Mesendoderm (in vitro differentiated cells): ENCODE results near the gene ZFP30. TPM values are rescaled to one million over a fixed set of nuclear protein-coding genes. Genes with fewer than 3 reads are reported as not detected.
A peak's percentile ranks its signal among the peaks of the same experiment; 100 is the strongest.

Source experiments
- DNase-seq: peaks from one replicate; pipeline ENCODE4 v3.0.0; 2013
- H2AK5ac ChIP-seq: 2 replicates; pipeline ENCODE4 v1.6.1; 2013; ENCODE audit warnings: low read length, inconsistent platforms
- H2BK120ac ChIP-seq: 2 replicates; pipeline ENCODE4 v1.6.1; 2013; ENCODE audit warnings: low read depth, mild to moderate bottlenecking, low read length, moderate library complexity, mixed read lengths
- H2BK15ac ChIP-seq: replicated peaks from 2 replicates; pipeline ENCODE4 v1.6.1; 2013; ENCODE audit warnings: low read depth, mild to moderate bottlenecking, moderate library complexity
- H2BK5ac ChIP-seq: 2 replicates; pipeline ENCODE4 v1.6.1; 2013; ENCODE audit warnings: low read length, inconsistent platforms
- H3K18ac ChIP-seq: 2 replicates; pipeline ENCODE4 v1.6.1; 2013; ENCODE audit warnings: mild to moderate bottlenecking, low read length, mixed read lengths
- H3K23ac ChIP-seq: one replicate; pipeline ENCODE4 v1.6.1; 2013; ENCODE audit warnings: low read length
- H3K27ac ChIP-seq: 2 replicates; pipeline ENCODE4 v1.5.1; 2013; ENCODE audit warnings: low read depth, mild to moderate bottlenecking, inconsistent platforms, low read length, moderate library complexity
- H3K27me3 ChIP-seq: 2 replicates; pipeline ENCODE4 v1.6.1; 2013; ENCODE audit warnings: low read length, control low read depth, mild to moderate bottlenecking, inconsistent platforms; ENCODE audit not compliant: insufficient read depth, poor library complexity
- H3K36me3 ChIP-seq: 2 replicates; pipeline ENCODE4 v1.6.1; 2013; ENCODE audit warnings: low read length, inconsistent platforms; ENCODE audit not compliant: control insufficient read depth, insufficient read depth
- H3K4ac ChIP-seq: one replicate; pipeline ENCODE4 v1.6.1; 2013; ENCODE audit warnings: low read depth, mild to moderate bottlenecking, low read length, moderate library complexity
- H3K4me1 ChIP-seq: 2 replicates; pipeline ENCODE4 v1.6.1; 2013; ENCODE audit warnings: low read depth, low read length, inconsistent platforms; ENCODE audit not compliant: control insufficient read depth
- H3K4me2 ChIP-seq: 2 replicates; pipeline ENCODE4 v1.6.1; 2013; ENCODE audit warnings: low read length
- H3K4me3 ChIP-seq: 2 replicates; pipeline ENCODE4 v1.5.1; 2013; ENCODE audit warnings: mild to moderate bottlenecking, low read length
- H3K56ac ChIP-seq: one replicate; pipeline ENCODE4 v1.6.1; 2013; ENCODE audit warnings: low read length
- H3K79me1 ChIP-seq: 2 replicates; pipeline ENCODE4 v1.6.1; 2013; ENCODE audit warnings: low read length, inconsistent platforms
- H3K79me2 ChIP-seq: 2 replicates; pipeline ENCODE4 v1.6.1; 2013; ENCODE audit warnings: mild to moderate bottlenecking, low read length; ENCODE audit not compliant: control insufficient read depth, insufficient read depth
- H3K9ac ChIP-seq: 2 replicates; pipeline ENCODE4 v1.6.1; 2013; ENCODE audit warnings: low read length, inconsistent platforms
- H4K5ac ChIP-seq: one replicate; pipeline ENCODE4 v1.6.1; 2013; ENCODE audit warnings: low read length
- H4K8ac ChIP-seq: one replicate; pipeline ENCODE4 v1.6.1; 2013; ENCODE audit warnings: low read depth, mild to moderate bottlenecking, control low read depth, low read length, moderate library complexity
- WGBS: extraction: QIAGEN DNeasy Blood & Tissue Kit; methylation state at CpG from one replicate; pipeline ENCODE4 v1.1.7; 2013; ENCODE audit warnings: low lambda C conversion rate, missing lambda C conversion rate; ENCODE audit not compliant: insufficient coverage; ENCODE audit errors: extremely low coverage; 5-methylcytosine and 5-hydroxymethylcytosine counted together
- polyA plus RNA-seq, 2 experiments: library from polyadenylated mRNA; stranded (reverse); fragments of 200-250 nt; gene quantifications; one replicate each; pipeline ENCODE4 v1.2.3, GENCODE V29; 2013

Gene ZFP30
- 1.6 TPM for polyA plus RNA-seq (2013, experiment 1 of 2)
- 1.7 TPM for polyA plus RNA-seq (2013, experiment 2 of 2)

DNA sequence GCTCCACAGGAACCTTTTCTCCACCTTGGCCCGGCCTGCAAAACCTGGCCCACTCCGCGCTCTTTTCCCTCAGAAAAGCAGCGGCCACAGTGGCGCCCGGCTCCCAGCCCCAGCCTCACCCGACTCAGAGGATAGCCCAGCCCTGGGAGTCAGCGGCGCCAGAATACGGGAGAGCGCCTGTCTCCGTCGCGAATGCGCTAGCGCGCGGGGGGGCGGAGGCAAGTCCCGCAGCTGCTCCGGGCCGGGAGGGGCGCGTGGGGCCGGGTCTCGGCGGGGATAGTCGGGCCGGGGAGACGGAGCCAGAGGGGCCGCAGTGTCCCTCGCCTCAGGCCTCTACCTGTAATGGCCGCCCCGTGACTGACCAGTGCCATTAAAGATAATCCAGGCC is at the start of gene ZFP30:
TSS of gene ZFP30 (minus strand) at position 165 of the 388 bp plus-strand sequence. CDS start 7,643 bp downstream, outside the sequence.
- H3K27ac ChIP-seq = peak within 1 kb of the TSS; percentile 61
- DNase-seq = peak; percentile 89
- no peaks in the 10 kb centered on the region for H3K4me1 ChIP-seq
- peak within 1 kb of the TSS; percentile 91 for H3K9ac ChIP-seq
- no peaks in the 10 kb centered on the region for H3K27me3 ChIP-seq
- peak within 1 kb of the TSS; percentile 70 for H3K18ac ChIP-seq
- H3K79me2 ChIP-seq = peaks cover 2% of the 10 kb centered on the region
- peak within 1 kb of the TSS; percentile 78 for H3K4me2 ChIP-seq
- peaks cover 2% of the 10 kb centered on the region for H3K79me1 ChIP-seq
- peak within 1 kb of the TSS; percentile 71 for H3K4me3 ChIP-seq
- no peak within 1 kb of the TSS for H4K5ac ChIP-seq
- H2BK120ac ChIP-seq = no peak within 1 kb of the TSS
- WGBS = no CpG with 5 or more reads among the region's 34 CpGs
- peak within 1 kb of the TSS; percentile 96 for H3K56ac ChIP-seq
- H2BK5ac ChIP-seq = no peak within 1 kb of the TSS
- H3K36me3 ChIP-seq = no peaks in the 10 kb centered on the region
- H4K8ac ChIP-seq = no peak within 1 kb of the TSS
- peak within 1 kb of the TSS; percentile 29 for H3K23ac ChIP-seq
- no peak within 1 kb of the TSS for H2AK5ac ChIP-seq
- H2BK15ac ChIP-seq = no peak within 1 kb of the TSS
- H3K4ac ChIP-seq = peak within 1 kb of the TSS; percentile 83

DNA sequence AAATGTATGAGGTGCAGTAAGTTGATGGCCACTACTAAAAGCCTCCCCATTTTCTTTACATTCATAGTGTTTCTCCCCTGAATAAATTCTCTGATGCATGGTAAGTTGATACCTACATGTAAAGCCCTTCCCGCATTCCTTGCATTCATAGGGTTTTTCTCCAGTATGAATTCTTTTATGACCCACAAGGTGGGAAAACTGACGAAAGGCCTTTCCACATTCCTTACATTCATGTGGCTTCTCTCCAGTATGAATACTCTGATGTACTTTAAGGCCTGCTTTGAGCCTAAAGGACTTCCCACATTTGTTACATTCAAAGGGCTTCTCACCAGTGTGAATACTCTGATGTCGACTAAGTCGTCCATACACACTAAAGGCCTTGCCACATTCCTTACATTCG is 43.8 kb upstream of the ZFP30 start:
- Histone ChIP-seq H3K18ac (no peak overlapping the region), H2AK5ac (no peak overlapping the region), H3K79me1 (no peaks in the 10 kb centered on the region), H2BK120ac (no peak overlapping the region), H3K23ac (no peak overlapping the region), H3K27ac (no peak overlapping the region), H3K9ac (no peak overlapping the region), H3K4me1 (no peaks in the 10 kb centered on the region), H4K5ac (no peak overlapping the region), H3K36me3 (peaks cover 5% of the 10 kb centered on the region), H3K4ac (no peak overlapping the region), H4K8ac (no peak overlapping the region), H3K4me2 (no peak overlapping the region), H3K79me2 (no peaks in the 10 kb centered on the region), H2BK15ac (no peak overlapping the region), H3K4me3 (no peak overlapping the region), H3K27me3 (no peaks in the 10 kb centered on the region), H3K56ac (no peak overlapping the region), H2BK5ac (no peak overlapping the region)
- DNase-seq = peak; percentile 70
- WGBS = no CpG with 5 or more reads among the region's 5 CpGs

DNA sequence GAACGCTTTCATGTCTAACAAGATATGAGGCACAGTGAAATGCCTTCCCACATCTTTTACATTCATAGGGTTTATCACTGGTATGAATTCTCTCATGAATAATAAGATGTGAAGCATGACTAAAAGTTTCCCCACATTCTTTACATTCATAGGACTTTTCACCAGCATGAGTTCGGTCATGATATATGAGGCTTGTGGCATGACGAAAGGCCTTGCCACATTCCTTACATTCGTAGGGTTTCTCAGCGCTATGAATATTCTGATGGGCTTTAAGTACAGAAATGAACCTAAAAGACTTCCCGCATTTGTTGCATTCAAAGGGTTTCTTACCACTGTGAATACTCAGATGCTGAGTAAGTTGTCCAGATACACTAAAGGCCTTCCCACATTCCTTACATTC is 43.0 kb upstream of the ZFP30 start:
- H3K36me3 ChIP-seq = peaks cover 5% of the 10 kb centered on the region
- H2BK5ac ChIP-seq = no peak overlapping the region
- H3K4me2 ChIP-seq = no peak overlapping the region
- no peaks in the 10 kb centered on the region for H3K79me1 ChIP-seq
- H3K27ac ChIP-seq = no peak overlapping the region
- no peak overlapping the region for H3K9ac ChIP-seq
- H3K23ac ChIP-seq = no peak overlapping the region
- H3K56ac ChIP-seq = no peak overlapping the region
- H3K27me3 ChIP-seq = no peaks in the 10 kb centered on the region
- no peak overlapping the region for H2BK15ac ChIP-seq
- H3K4me3 ChIP-seq = no peak overlapping the region
- H2BK120ac ChIP-seq = no peak overlapping the region
- H3K4ac ChIP-seq = no peak overlapping the region
- WGBS = no CpG with 5 or more reads among the region's 6 CpGs
- no peak overlapping the region for H3K18ac ChIP-seq
- no peak overlapping the region for H2AK5ac ChIP-seq
- no peak overlapping the region for H4K8ac ChIP-seq
- no peak overlapping the region for H4K5ac ChIP-seq
- no peaks in the 10 kb centered on the region for H3K4me1 ChIP-seq
- no peaks in the 10 kb centered on the region for H3K79me2 ChIP-seq
- DNase-seq = peak; percentile 16

DNA sequence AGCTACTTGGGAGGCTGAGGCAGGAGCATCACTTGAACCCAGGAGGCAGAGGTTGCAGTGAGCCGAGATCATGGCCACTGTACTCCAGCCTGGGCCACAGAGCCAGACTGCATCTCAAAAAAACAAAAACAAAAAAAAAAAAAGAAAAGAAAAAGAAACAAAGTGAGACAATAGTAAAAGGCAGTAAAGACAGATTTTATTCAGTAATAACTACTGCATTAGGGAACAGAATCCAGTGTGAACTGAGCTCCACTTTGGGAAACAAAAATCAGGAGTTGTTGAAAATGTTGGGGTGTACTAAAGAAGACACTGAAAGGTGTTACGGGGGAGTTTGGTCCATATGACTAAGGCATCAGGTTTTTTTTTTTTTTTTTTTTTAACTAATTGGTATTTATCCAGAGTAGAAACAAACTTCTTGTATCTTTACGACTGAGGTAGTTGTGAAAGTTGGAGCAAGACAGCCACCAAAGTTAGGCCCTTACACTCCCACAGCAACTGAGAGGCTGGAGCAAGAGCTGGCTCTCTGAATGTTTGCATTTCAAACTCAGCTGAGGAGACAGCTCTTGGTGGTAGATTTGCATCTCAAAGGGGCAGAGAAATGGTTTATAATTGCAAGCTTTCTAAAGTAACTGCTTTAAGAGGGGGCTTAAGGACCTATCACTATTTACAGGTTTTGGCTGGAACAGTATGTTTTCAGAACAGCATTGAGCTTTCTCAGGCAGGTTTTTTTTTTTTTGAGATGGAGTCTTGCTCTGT is 40.1 kb upstream of the ZFP30 start:
- H3K4me3 ChIP-seq = no peak overlapping the region
- no peak overlapping the region for H2AK5ac ChIP-seq
- H3K36me3 ChIP-seq = peaks cover 5% of the 10 kb centered on the region
- H4K5ac ChIP-seq = no peak overlapping the region
- no peak for DNase-seq
- no peaks in the 10 kb centered on the region for H3K79me2 ChIP-seq
- H3K56ac ChIP-seq = no peak overlapping the region
- no peak overlapping the region for H3K9ac ChIP-seq
- no peaks in the 10 kb centered on the region for H3K4me1 ChIP-seq
- no peak overlapping the region for H3K27ac ChIP-seq
- no peaks in the 10 kb centered on the region for H3K27me3 ChIP-seq
- no peaks in the 10 kb centered on the region for H3K79me1 ChIP-seq
- H3K4ac ChIP-seq = no peak overlapping the region
- no peak overlapping the region for H2BK5ac ChIP-seq
- H3K18ac ChIP-seq = no peak overlapping the region
- H4K8ac ChIP-seq = no peak overlapping the region
- H3K23ac ChIP-seq = no peak overlapping the region
- WGBS = no CpG with 5 or more reads among the region's 3 CpGs
- no peak overlapping the region for H3K4me2 ChIP-seq
- no peak overlapping the region for H2BK15ac ChIP-seq
- H2BK120ac ChIP-seq = no peak overlapping the region

DNA sequence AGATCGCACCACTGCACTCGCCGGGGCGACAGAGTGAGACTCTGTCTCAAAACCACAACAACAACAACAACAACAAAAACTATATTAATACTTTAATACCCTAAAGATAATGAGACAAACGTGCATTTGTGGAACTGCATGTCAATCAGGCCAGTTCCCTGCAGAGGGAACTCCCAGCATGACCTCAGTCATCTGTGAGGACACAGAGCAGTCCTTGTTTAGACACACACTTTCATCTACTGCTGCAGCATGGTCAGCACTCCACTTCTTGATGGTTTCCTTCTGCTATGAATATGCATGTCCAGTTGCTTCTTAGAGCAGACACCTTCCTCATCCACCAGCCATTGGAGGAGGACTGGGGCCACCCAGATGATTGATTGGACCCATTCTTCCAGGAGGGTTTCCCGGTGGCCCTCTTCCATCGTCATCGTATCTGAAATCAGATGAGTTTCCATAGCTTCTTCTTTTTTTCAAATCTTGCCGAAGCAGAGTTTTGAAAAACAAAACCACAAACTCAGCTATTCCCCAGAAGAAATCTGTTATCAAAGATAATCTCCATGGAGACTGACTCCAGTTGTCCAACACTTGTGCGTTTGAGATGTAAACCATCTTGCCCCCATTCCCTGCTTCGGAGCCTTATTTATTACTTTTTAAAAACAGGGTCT is 37.8 kb upstream of the ZFP30 start:
- H3K36me3 ChIP-seq = peaks cover under 1% of the 10 kb centered on the region
- no peak overlapping the region for H2BK120ac ChIP-seq
- H3K4me2 ChIP-seq = no peak overlapping the region
- no peaks in the 10 kb centered on the region for H3K27me3 ChIP-seq
- H3K79me2 ChIP-seq = no peaks in the 10 kb centered on the region
- no peak overlapping the region for H2BK5ac ChIP-seq
- no peak overlapping the region for H2BK15ac ChIP-seq
- no peak overlapping the region for H3K4me3 ChIP-seq
- no peak overlapping the region for H3K27ac ChIP-seq
- no peak overlapping the region for H3K4ac ChIP-seq
- H3K23ac ChIP-seq = no peak overlapping the region
- no peak overlapping the region for H4K8ac ChIP-seq
- no peak overlapping the region for H4K5ac ChIP-seq
- no peak overlapping the region for H3K9ac ChIP-seq
- no peak overlapping the region for H3K56ac ChIP-seq
- no peak overlapping the region for H3K18ac ChIP-seq
- H2AK5ac ChIP-seq = no peak overlapping the region
- no peak for DNase-seq
- no CpG with 5 or more reads among the region's 11 CpGs for WGBS
- no peaks in the 10 kb centered on the region for H3K79me1 ChIP-seq
- H3K4me1 ChIP-seq = no peaks in the 10 kb centered on the region
